ENCODE results near the gene MATCAP1.

Gene MATCAP1

DNA sequence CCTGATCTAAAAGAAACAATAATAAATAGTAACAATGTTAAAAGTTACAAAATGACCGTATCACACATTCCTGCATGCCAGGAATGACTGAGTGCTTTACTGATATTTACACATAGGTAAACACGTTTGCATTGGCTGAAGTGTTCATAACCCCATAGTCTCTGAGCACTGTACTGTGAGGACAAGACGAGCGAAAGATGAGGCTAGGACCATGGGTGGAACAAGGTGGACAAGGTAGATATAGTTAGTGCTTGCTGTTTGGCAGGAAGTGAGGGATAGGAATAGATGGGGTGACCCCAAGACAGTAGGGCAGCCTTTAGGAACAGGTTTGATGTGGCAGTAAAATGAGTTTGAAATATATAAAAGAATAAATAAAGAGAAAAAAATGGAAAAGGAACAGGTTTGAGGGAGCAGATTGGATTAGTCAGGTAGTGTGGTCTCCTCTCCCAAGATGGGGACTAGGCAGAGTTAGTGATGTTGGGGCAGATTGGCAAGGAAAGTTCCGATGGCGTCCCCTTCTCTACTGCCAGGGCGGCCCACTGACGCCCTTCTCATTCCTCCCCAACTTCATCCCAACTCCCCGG, 7.7 kb upstream of the MATCAP1 start:
- no peak for DNase-seq (ENCODE audit: low spot score)

GRCh38 chr16:67190448-67191399, 7.0 kb upstream of the MATCAP1 start:
- DNase-seq (ENCODE audit: low spot score): no peak

DNA sequence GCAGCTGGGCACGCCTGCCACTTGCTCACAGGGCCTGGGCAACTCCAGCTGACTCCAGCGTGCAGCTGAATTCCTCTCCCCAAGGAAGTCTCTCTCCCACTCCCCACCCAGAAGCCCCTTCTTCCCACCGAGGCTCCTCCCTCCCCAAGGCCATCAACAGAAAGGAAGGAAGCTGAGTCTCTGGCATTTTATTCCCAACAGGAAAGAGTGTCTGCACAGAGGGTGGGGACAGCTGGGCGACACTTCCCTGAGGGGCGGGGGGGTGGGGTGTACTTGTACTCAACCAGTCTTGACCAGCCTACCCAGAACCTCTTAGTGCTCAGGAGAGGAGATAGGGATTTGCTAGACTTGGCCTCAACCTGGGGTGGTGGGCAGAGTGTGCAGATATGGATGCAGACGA, 6.3 kb upstream of the MATCAP1 start, which contains the start of gene EXOC3L1:
Gene EXOC3L1, minus strand, starts transcription at position 96 of the 400 bp plus-strand sequence. CDS start 460 bp downstream, outside the sequence.
- no peak for DNase-seq (ENCODE audit: low spot score)

DNA sequence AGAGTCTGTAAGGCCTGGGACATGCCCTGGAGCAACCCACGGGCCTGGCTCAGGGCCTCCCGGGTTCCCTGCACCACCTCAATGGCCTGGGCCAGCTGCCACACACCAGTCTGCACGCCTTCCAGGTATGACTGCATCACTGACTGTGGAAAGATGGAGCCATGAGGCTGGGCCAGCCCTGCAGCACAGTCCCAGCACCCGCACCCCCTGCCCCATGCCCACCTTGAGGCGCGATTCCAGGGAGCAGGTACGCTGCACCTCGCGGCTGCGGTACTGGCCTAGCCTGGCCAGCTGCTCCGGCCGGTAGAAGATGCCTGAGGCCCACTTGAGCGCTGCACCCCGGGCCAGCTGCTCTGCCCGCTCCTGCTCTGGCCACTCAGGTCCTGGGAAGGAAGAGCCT, 5.0 kb upstream of the MATCAP1 start:
- no peak for DNase-seq (ENCODE audit: low spot score)

DNA sequence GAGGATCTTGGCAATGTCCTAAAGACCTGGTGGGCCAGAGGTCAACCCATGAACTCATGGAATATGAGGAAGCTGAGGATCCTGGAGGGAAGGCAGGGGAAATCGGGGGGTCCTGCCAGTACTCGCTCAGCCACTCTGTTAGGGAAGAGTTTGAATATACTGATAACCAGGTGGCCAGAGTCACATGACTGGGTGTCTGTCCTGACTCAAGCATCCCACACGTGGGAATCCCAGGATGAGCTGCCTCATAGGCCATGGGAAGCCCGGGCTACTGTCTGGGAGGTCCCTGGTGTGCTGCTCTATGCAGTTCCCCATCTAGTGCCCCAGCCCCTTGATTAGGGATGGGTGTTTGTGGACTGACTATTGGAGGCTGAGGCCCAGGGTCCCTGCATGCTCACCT, 4.6 kb upstream of the MATCAP1 start:
- no peak for DNase-seq (ENCODE audit: low spot score)

GRCh38 chr16:67187175-67187890, 3.6 kb upstream of the MATCAP1 start:
- DNase-seq (ENCODE audit: low spot score): no peak

DNA sequence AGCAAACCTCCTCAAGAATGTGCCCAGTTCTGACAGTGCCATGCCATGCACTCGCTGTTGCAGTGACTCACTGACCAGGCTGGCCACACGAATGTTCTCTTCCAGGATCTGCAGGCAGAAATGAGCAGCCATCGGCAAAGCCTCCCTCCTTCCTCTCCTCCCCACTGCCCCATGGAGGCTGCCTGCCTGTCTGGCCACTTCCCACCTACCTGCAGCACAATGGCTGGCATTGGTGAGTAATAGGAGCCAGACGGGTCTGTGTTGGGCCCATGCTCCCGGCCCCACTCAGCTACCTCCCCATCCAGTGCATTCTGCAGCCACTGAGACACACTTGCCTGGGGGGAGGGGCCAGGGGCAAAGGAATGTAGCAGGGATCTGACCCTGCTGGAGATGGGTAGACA, 2.8 kb upstream of the MATCAP1 start:
- no peak for DNase-seq (ENCODE audit: low spot score)

GRCh38 chr16:67185651-67186134, 1.9 kb upstream of the MATCAP1 start:
- no peak for DNase-seq (ENCODE audit: low spot score)

DNA sequence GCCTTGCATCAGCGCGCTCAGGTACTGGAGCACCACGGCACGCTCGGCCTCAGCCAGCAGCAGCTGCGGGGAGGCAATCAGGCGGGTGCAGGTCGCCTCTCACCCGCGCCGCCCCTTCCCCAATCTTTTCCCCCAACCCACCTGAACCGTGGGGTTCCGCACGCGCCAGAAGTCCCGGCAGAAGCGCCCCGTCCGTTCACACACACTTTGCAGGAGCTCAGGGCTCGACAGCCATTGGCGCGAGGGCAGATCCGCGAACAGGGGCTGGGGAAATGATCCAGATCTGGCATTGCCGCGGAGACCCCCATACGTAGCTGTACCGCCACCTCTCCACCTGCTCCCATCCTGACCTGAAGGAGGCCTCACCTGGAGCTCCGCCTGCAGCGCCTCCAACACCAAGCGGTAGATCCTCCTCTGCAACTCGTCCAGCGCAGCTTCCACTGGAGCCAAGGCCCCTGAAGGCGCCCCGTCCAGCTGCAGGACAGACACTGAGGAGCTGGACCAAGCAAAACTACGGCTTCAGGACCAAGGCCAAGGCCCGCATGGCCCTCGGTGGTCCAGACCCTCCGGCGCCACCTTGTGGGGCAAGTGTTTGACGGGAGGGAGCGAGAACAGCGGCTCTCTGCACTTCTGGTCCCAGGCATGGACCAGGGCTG, 1.4 kb upstream of the MATCAP1 start:
- DNase-seq (ENCODE audit: low spot score): peak; percentile 90

DNA sequence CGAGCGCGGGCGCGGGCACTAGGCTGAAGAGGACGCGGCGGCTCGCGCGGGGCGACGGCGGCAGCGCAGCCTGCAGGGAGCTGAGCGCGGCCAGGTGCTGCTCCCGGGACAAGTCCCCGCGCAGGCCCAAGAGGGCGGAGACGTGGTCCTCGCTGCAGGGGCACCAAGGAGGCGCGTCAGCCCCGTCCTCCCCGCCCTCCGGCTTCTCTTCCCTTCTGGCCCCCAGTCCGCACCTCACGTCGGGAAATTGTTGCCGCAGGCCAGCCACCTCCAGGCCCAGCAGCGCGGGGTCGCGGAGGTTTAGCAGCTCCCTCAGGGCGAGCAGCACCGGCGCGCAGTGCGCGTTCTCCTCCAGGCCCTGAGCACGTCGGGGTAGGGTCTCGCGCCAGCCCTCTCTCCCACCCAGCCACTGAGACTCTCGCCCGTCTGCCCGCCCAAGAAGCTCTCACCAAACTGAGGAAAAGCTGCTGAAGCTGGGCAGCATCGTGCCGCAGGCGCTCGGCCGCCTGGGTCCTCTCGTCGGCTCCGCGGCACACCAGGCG, 761 bp upstream of the MATCAP1 start:
- DNase-seq (ENCODE audit: low spot score): no peak

- DNase-seq (ENCODE audit: low spot score): no peak
Observed at GRCh38 chr16:67183284-67183626, 508 bp downstream of the MATCAP1 start.

- DNase-seq (ENCODE audit: low spot score): no peak
Observed at GRCh38 chr16:67182288-67182687, 1.5 kb downstream of the MATCAP1 start.

DNA sequence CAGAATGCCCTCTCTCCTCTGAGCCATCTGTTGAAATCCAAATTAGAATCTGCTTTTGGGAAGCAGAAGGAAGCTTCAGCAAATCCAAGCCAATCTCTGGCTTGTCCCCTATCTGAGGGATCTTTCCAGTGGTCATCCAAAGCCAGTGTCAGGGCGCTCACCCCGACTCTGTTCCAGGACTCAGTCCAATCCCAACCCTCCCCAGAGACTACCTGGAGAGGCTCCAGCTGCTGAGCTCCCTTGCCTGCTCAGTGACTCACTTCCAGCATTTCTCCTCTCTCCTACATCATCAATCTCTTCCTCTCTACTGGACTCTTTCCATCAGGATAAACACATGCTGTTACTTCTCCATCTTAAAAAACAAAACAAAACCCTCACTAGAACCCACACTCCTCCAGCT, 2.4 kb downstream of the MATCAP1 start:
- DNase-seq (ENCODE audit: low spot score): no peak

- no peak for DNase-seq (ENCODE audit: low spot score)
Observed at GRCh38 chr16:67180166-67180565, 3.6 kb downstream of the MATCAP1 start.

DNA sequence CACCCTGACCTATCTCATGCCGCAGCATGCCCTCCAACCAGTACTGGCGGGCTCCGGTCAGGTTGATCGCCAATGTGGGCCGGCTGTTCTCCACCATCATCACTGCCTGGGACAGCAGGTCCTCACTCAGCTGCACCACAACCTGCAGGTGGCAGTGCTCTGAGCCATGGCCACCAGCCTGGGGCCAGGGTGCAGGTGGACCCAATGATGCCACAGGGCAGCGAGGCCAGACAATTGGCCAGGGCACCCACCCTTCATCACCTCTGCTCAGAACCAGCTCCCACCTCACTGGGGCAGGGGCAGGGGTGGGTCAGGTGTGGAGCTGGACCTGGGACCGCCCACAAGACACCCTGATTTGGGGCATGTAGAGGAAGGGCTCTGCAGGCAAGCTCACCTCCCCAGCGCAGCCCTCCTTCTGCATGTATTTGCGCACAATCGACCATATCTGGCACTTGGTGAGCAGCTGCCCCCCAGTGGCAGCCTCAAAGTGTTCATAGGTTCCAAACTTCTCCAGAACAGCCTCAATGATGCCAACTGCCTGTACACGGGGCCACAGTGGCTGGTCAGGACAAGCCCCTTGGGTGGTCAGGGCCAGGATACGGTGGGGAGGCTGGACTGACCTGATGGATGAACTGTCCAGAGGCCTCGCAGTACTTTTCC, 4.2 kb downstream of the MATCAP1 start:
- DNase-seq (ENCODE audit: low spot score): peak; percentile 53

DNA sequence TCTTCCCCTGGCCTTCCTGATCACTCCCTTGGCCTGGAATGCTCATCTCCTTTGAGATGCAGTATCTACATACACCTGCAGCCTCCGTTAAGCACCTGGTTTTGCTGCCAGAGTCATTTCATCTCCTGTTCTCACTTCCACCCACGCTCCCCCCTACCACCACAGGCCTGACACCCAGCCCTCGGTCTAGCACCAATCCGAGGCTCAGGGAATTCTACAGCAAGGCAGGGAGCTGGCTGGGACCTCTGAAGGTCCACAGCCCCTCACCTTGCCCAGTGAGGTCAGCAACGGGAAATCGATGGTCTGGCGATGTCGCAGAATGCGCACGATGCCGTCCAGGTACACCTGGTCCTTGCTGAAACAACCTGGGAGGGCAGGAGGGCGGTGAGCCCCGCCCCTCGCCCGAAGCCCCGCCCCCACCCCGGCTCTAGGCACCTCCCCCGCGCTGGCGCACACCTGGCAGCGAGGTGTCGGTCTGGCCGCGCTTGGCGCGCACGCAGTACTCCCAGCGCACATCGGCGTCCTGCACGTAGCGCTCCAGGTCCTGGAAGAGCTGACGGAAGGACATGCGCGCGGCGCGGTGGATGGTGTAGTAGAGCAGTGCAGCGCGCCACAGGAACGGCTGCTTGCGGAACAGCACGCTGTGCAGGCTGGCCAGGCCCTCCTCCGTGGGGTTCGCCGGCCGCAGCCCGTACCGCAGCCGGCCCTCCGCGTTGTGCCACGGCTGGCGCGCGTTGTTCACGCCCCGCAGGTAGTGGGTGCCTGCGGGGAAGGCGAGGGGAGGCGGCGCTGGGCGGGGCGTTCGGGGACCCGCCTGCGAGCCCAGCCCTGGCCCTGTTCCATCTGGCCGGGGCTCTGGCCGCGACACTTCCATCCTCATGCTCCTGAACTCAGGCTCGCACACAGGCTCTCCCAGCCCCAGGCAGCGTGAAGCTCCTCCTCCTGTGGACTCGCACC, 5.7 kb downstream of the MATCAP1 start:
- DNase-seq (ENCODE audit: low spot score): no peak

GRCh38 chr16:67176662-67177061, 7.1 kb downstream of the MATCAP1 start:
- no peak for DNase-seq (ENCODE audit: low spot score)

DNA sequence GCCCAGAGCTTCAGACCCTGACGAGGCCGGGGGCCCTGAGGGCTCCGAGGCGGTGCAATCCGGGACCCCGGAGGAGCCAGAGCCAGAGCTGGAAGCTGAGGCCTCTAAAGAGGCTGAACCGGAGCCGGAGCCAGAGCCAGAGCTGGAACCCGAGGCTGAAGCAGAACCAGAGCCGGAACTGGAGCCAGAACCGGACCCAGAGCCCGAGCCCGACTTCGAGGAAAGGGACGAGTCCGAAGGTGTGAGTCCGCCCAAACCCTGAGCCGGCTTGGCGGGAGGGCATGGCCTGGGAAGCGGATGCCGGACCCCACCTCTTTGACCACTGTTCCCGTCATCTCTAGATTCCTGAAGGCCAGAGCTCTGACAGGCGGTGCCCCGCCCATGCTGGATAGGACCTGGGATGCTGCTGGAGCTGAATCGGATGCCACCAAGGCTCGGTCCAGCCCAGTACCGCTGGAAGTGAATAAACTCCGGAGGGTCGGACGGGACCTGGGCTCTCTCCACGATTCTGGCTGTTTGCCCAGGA, 9.0 kb downstream of the MATCAP1 start:
- no peak for DNase-seq (ENCODE audit: low spot score)

- DNase-seq (ENCODE audit: low spot score): peak; percentile 63
Observed at GRCh38 chr16:67173808-67174705, 9.7 kb downstream of the MATCAP1 start.

Data from NAMALWA (cell line).